AG09319 (cell line): ENCODE measurements around the gene TBC1D22A.

Source experiments
- DNase-seq: peaks from one replicate; pipeline ENCODE4 v3.0.0-alpha.2; 2010; ENCODE audit warnings: low read depth; ENCODE audit errors: extremely low read depth
- TF ChIP-seq, protein P1 (sequence below): IDR thresholded peaks from 2 replicates; pipeline ENCODE4 v1.5.1; 2011; ENCODE audit warnings: low read depth, mild to moderate bottlenecking, inconsistent platforms, low read length, moderate library complexity

TBC1D22A gene

DNA sequence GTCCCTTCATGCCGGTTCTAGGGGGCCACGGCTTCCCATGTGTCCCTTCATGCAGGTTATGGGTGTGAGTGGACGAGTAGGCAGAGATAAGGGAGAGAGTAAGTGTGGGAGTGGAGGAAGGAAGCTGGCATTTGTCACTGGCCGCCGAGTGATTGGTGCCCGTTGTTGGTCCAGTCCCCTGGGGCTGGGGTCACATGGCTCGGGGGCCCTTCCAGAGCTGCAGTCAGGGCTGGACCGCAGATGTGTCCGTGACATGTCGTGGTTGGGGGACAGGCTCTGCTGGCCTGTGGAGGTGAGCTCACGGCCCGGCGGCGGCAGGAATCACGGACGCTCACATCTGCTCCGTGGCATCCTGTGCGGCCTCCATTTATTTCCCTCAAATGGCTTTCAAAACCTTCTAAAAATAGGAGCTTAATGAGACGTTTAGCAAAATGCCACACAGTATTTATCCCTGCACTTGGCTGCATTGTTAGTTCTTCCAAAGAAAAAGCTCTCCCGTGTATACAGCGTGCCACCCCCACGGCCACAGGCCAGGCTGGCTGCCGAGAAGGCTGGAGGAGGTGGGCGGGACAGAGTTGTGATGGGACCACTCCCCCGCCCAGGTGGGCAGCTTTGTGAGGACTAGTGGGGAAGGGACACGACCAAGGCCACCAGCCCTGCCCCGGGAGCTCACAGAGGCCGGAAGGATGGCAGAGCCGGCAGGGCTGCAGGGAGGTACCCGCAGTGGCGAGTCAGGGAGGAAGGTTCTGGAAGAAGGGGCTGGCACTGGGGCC lies 386.7 kb downstream of the TBC1D22A start:
- DNase-seq, result no peak
- TF ChIP-seq, protein P1, sequence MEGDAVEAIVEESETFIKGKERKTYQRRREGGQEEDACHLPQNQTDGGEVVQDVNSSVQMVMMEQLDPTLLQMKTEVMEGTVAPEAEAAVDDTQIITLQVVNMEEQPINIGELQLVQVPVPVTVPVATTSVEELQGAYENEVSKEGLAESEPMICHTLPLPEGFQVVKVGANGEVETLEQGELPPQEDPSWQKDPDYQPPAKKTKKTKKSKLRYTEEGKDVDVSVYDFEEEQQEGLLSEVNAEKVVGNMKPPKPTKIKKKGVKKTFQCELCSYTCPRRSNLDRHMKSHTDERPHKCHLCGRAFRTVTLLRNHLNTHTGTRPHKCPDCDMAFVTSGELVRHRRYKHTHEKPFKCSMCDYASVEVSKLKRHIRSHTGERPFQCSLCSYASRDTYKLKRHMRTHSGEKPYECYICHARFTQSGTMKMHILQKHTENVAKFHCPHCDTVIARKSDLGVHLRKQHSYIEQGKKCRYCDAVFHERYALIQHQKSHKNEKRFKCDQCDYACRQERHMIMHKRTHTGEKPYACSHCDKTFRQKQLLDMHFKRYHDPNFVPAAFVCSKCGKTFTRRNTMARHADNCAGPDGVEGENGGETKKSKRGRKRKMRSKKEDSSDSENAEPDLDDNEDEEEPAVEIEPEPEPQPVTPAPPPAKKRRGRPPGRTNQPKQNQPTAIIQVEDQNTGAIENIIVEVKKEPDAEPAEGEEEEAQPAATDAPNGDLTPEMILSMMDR, result no peak

GRCh38 chr22:47149976-47150375 lies 387.5 kb downstream of the TBC1D22A start:
- DNase-seq, result no peak
- TF ChIP-seq, protein P1, result no peak

GRCh38 chr22:47150426-47150825 lies 388.0 kb downstream of the TBC1D22A start:
- no peak for DNase-seq
- TF ChIP-seq, protein P1, result no peak

DNA sequence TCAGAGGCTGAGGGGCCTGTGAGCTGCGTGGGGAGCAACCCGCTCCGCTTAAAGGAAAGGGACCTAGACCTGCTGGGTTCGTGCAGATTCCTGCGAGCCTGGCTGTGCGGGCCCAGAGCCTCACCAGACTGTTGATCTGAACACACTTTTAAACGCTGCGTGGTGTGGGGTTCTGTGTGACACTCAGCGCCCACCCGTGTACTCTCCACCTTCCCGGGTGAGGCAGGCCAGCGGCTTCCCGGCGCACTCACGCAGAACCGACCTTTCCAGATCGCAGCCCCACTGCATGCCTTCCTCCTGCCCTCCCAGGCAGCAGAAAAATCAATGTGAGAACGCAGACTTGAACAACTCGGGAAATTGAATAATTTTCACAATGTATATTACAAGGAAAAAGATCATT lies 388.6 kb downstream of the TBC1D22A start:
- DNase-seq, result no peak
- TF ChIP-seq, protein P1, result no peak

DNA sequence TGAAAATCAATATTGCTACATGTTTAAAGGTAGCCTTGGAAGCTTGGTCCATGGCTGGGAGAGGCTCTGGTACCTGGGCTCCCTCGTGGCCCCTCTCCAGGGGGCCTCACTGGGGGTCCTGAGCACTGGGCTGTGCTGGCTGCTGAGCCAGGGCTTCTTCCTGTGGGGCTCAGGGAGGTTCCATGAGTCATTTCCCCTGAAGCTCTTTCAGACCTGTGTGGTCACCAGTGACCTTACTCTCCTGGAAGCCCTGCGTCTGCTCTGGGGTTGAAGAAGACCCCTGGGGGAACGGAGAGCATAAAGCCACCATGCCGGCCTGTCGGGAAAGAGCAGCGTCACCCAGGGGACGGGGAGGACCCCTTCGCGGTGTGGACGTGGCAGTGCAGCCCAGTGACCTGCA lies 389.0 kb downstream of the TBC1D22A start:
- TF ChIP-seq, protein P1, result no peak
- DNase-seq, result no peak

- TF ChIP-seq, protein P1, result no peak
- DNase-seq, result no peak
These were observed 389.8 kb downstream of the TBC1D22A start for GRCh38 chr22:47152236-47152635.

DNA sequence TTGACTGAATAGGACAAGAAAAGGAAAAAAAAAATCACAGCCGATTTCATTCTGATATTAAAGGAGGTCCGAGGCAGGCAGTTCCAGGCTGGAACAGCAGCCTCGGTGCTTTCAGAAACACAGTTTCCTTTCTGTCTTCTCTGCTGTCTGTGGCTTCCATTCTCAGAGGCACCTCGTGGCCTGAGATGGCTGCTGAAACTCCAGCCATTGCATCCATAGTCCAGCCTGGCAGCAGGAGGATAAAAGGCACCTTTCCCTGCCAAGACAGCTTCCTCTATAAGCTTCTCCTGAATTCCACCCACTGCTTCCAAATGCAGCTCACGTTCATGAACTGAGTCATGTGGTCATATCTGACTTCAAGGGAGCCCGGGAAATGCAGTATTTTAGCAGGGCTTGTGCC lies 390.5 kb downstream of the TBC1D22A start:
- TF ChIP-seq, protein P1, result no peak
- DNase-seq, result no peak
